Measurements from ENCODE around the gene ECSCR.

ECSCR gene

DNA sequence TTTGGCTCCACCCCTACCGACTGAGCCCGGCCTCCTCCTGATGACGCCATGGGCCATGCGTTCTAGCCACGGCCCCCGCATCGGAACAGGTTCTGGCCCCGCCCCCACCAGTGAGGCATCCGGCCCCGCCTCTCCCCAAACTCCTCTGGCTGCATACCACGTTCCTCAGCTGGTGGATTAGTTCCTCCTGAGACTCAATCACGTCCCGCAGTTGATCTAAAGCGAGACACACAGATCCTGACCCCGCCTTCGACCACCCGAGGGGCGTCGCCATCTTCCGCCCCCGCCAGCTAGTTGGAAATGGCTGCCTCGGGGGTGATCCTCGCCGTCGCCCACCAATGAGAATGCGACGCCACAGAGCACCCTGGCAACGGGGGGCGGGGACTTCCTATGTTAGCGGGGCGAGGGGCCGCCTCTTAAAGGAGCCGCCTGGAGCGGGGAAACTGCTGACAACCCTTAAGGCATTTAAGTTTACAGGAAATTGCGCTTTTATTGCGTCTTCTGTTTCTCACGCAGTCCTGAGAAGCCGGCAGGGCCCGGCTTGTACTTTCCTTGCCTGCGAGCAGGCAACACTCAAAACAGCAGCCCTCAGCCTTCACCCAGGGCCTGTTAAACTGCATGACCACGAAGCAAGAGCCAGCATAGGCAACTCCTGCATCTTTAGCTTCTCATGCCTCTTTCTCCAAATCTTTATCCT lies 58.6 kb downstream of the ECSCR start, which contains the start of gene SPATA24:
Gene SPATA24, minus strand, starts transcription at position 303 of the 697 bp plus-strand sequence. Its CDS starts 29 bp downstream, at position 274.
- peak; percentile 86 for FAIRE-seq
- TF ChIP-seq POLR2A (IDR thresholded peaks at IDR 0.05; ENCODE audit: low read depth, low read length) (peak; percentile 62; the same call in 1 of the 2 replicates), TAF1 (IDR thresholded peaks at IDR 0.05; ENCODE audit: borderline replicate concordance, low read depth, low read length) (no peak), POLR2AphosphoS5 (IDR thresholded peaks at IDR 0.05; ENCODE audit: low read depth, low read length) (no peak)
- peak; percentile 90 for DNase-seq (ENCODE audit: insufficient read length)

DNA sequence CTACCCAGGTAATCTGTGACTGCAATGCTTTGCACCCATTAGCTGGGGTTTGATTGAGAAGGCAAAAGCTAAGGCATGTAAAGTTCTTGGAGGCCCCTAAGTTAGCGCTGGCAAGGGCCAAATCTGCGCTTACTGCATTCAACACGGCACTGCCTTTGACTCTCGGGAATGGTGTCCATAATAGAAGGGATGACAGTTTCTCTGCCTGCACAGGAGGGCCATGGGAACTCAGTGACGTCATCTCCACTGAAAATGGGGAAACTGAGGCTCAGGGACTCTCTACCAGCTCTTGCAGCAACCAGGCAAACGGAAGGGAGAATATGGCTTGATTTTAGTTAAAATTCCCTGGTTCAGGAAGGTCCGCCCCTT lies 59.1 kb downstream of the ECSCR start:
- TF ChIP-seq TAF1 (IDR thresholded peaks at IDR 0.05; ENCODE audit: borderline replicate concordance, low read depth, low read length) (no peak), POLR2A (IDR thresholded peaks at IDR 0.05; ENCODE audit: low read depth, low read length) (no peak), POLR2AphosphoS5 (IDR thresholded peaks at IDR 0.05; ENCODE audit: low read depth, low read length) (no peak)
- DNase-seq (ENCODE audit: insufficient read length) (no peak), FAIRE-seq (no peak)

- FAIRE-seq (no peak), DNase-seq (ENCODE audit: insufficient read length) (no peak)
- TF ChIP-seq POLR2AphosphoS5 (IDR thresholded peaks at IDR 0.05; ENCODE audit: low read depth, low read length), result no peak
- TF ChIP-seq POLR2A (IDR thresholded peaks at IDR 0.05; ENCODE audit: low read depth, low read length), result no peak
- no peak for TF ChIP-seq TAF1 (IDR thresholded peaks at IDR 0.05; ENCODE audit: borderline replicate concordance, low read depth, low read length)
Observed at GRCh38 chr5:139402561-139403158, 59.9 kb downstream of the ECSCR start.

- TF ChIP-seq POLR2AphosphoS5 (IDR thresholded peaks at IDR 0.05; ENCODE audit: low read depth, low read length) (no peak), TAF1 (IDR thresholded peaks at IDR 0.05; ENCODE audit: borderline replicate concordance, low read depth, low read length) (no peak), POLR2A (IDR thresholded peaks at IDR 0.05; ENCODE audit: low read depth, low read length) (no peak)
- FAIRE-seq (no peak), DNase-seq (ENCODE audit: insufficient read length) (no peak)
Observed at GRCh38 chr5:139401546-139401945, 61.0 kb downstream of the ECSCR start.

DNA sequence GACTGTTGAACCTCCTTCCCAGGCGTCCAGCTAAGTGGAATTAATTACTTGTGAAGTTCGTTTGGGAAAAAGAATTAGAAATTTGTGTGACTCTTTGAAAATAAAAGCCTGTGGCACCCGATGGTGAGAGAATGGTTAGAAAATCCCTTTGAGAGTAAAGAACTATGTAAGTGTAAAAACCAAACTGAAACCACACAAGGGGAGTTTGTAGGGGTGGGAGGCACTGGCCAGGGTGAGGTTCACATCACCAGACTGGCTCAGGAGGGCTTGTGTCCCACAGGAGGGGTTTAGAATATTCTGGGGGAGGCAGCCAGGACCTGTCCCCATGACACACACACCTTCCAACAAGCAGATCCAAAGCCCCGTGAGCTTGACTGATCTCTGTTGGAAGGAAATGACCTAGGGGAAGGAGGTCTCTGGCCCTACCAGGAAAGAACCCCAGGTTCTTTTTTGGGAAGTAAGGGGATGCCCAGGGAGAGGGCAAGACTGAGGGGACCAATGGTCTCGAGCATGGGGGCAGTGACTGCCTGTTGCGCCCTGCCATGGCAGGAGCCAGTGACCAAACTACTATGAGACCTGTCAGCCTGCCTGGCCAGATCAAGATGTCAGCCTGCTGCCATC lies 62.9 kb downstream of the ECSCR start:
- peak; percentile 50; the same call in 1 of the 2 replicates for TF ChIP-seq POLR2A (IDR thresholded peaks at IDR 0.05; ENCODE audit: low read depth, low read length)
- TF ChIP-seq TAF1 (IDR thresholded peaks at IDR 0.05; ENCODE audit: borderline replicate concordance, low read depth, low read length), result no peak
- peak; percentile 44 for FAIRE-seq
- DNase-seq (ENCODE audit: insufficient read length), result no peak
